GM18870 (cell line): ENCODE results near the gene LRMDA.
A peak's percentile ranks its signal among the peaks of the same experiment; 100 is the strongest.

Source experiments
- ATAC-seq: cut with Tn5 transposase; IDR thresholded peaks from one replicate; pipeline ENCODE4 v1.9.1; 2021; ENCODE audit warnings: moderate library complexity; ENCODE audit not compliant: unreplicated experiment

Gene LRMDA

DNA sequence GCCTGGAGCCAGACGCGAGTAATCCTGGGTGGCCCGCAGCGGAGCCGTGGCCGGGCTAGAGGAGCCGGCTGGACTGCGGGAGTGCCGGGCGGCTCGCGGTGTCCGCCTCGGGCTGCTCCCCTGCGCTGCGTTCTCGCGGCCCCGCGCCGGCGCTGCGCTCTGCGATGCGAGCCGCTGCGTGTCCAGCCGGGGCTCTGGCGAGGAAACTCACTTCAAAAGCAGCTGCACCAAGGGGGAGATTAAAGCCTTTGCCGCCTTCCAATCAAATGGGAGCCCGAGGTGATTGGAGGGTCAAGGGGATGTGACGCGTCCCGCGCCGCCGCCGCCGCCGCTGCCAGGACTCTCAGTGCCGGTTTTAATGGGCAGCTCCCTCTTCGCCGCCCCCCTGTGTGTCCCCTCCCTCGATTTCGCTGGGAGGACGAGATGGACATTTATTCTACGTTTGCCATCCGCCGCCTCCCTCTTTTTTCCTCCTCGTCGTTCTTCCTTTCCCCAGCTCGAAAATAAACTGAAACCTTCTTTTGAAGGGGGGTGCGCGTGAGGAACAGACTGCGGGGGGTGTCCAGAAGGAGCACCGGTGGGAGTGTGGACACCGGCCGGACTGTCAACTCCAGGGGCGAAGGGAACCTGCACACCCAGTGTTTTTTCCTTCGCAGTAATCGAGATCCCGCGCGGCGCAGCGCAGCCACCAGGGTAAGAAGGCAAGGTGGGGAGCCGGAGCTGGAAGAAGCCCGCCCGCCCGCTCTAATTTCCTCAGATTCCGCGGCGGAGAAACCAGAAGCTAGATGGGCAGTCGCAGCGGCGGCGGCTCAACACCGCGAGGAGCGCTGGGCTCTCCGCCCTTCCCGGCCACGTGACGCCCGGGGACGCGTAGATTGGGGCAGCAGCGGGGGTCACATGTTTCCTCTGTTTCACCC, 29.6 kb upstream of the LRMDA start, which contains the start of gene ZNF503:
Gene ZNF503, minus strand, starts transcription at position 196 of the 917 bp plus-strand sequence. CDS start 345 bp downstream, outside the sequence.
- ATAC-seq, result peak; percentile 54

DNA sequence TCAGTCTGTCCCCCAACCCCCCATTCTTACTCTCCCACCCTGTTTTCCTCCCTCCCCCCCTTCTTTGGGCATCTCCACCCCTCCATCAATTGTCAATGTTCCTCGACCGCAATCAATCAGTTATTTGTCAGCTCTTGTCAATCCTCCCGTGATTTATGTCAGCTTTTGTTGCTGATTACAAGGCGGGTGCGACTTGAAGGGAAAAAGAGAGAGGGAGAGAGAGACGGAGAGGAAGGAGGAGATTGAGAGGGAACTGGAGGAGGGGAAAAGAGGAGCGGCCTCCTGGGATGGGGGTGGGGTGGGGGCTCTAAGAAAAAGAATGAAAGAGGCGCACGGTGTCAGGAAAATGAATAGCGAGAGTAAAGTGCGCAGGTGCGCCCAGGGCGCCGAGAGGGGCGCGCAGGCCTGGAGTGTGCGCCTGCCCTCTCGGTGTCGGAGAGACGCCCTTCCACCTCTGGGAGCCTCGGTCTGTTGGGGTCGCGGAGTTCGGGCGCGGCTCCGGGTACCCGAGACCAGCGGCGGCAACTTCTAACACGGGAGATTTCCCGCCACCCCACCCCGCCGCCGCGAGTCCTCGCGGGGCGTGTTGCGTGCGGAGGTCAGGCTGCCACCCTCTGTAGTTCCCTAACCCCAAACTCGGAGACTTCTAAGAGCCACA, 28.8 kb upstream of the LRMDA start:
- ATAC-seq, result no peak

DNA sequence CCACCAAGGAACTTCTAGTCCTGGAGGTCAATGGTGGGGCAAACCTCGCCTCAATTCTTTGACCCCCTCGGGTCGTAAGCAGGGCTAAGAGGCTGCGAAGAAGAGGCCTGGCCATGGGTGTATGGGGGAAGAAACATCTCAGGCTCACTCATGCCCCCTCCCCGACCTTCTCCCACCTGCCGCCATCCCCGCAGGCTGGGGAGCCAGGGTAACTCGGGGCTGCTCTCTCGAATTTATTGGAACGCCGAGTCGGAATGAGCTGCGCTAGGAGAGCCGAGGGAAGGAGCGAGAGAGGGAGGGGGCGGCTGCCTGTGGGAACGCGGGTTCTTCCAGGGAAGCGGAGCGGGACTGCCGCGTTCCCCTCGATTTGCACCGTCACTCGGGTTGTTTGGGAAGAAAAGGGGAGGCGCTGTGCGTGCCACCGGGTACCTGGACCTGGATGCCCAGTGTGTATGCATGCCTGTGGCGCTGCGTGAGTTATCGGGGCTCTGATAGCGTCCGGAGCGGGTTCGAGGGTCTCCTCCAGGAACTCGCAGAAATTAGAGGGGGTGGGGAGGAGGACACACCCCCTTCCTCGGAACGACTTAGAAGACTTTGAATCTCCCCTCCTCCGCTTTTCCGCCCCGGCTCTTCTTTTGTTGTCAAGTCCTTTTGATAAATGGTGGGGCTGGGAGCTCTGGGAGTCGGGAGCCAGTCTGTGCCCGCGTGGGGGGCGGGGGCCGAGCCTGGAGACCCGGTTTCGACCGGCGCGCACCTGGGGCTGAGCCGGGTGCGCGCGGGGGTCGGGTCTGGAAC, 28.1 kb upstream of the LRMDA start:
- no peak for ATAC-seq

DNA sequence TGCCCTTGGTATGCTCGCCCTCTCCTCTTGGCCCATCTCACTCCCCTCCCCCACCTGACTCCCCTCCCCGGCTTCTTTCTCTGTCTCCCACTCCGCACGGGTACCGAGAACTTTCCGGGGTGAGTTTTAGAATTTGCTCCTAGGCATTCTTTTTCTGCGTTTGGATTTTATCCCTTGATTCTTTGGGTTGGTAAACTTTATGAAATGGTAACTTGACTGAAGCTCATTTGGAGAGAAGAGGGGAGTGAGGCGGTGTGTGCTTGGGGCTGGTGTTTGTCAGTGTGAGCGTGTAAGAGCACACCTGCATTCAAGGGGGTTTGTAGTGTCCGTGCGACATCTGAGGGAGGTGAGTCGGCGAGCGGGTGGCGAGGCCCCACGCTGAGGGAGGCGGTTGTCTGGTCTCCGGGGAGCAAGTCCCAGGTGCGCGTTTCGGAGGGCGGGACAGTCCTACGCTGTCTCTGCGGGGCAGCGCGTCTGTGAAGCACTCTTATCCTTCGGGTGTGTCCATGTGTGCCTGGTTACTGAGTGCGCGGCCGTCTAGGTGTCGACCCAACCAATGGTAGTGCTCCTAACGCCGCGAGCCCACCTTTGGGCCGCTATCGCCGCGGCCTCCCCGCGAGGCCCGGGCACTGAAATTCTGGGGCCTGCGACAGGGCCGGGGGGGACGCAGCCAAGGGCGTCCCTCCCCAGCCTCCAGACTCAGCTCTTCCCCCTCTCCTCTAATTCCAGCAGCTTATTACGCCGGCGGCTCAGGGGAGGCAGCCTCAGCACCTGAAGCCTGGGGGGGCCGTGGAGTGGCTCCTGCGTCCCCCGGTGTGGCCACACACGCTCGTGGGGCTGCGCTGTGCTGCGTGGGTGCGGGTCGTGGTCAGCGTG, 27.2 kb upstream of the LRMDA start:
- no peak for ATAC-seq

DNA sequence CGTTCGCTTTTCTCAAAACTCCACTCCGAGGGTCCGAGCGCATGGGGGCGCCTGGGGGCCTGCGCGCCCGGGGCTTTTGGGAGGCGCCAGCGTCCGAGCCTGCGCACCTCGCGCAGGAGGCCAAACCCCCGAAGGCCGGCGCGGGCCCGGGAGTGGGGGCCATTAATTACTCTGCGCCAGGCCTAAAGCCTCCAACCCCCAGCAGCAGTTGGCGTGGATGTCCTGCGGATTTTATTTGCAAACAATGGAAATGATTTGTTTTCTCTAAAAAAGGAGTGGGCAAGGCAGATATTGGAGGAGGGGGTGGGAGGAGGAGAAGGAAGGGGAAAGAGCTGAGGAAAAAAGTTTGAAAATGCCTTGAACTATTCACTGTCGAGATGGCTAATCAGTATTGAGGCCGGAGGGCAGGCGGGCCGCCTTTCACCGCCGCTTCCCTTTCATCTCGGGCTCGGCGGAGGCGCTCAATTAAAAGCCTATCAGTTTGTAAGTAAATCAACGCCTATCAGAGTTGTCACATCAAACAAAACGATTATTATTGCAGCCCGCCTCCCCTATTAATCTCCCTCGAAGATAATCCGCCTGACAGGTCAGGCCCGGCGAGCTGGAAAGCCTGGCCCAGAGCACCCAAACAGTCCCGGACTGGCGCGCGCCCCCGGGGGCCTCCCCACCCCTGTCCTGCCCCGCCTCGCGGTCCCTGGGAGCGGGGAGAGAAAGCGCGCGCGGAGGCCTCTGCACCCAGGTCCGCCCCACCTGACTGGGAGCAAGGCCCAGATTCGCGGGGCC, 26.4 kb upstream of the LRMDA start:
- ATAC-seq, result no peak

DNA sequence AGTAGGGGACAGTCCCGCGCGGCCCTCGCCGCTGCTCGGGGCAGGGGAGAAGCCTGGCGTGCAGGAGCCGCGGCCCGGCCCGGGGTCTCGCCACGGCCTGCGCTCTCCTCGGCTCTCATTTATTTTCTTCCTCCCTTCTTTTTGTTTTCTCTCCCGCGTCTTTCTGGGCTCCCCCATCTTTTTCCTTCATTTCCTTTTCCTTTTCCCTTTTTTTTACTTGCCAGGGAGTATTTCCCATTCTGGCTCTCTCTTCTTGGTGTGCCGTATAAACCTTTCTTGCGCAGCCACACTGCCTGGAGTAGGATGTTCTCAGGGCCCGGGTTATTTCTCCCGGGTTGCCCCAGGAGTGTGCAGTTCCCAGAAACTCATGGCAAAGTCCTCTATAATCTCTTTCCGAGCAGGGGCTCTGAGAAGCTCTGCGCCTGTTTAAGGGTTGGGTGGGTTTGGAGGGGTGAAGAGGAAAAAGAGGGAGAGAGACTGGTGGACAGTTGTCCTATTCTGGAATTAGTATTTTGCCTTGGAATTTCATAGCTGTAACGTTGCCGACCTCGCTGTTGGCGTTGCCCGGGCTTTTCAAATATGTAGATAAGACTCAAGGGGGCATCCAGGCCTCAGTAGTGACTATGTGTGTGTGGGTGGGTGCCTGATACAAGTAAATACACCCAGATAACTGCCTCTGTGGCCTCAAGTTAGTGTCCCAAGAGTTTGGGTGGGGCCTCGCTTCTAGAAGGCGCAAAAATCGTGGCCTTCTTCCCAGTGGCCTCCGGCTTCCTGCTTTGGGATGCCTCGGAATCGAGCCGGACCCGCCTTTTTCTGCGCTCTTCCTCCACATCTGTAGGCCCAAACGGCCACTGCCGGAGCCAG, 25.6 kb upstream of the LRMDA start:
- no peak for ATAC-seq

DNA sequence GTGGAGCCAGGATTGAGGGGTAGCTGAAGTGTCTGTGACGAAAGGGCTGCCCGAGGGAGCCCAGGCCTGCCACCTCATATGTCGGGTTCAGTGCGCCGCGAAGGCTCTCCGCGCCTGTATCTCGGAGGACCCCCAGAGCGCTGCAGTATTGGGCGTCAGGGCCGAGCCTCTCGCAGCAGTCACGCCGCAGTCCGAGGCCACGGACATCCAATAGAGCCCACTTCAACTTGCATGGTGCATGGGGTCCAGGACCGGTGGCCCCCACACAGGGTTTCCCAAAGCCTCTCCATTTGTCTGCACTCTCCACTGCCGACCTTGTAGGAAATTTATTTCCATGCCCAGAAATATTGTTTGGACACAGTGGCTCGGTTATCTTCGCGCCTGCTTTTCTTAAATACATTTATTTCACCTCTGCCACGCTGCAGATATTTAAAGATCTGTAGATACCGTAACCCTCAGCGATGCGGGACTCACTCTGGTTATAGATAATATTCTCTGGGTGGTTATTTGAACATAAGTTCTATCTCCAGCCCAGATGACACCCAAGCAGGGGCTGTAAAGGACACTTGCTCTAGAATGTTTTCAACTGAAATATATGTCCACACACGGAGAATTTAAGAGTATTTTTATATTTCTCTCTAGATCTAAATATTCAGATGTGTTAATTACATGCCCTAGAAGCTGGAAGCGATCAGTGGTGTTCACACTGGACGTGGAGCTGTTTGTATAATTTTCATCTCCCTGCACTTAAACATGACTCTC, 24.8 kb upstream of the LRMDA start:
- ATAC-seq, result no peak

DNA sequence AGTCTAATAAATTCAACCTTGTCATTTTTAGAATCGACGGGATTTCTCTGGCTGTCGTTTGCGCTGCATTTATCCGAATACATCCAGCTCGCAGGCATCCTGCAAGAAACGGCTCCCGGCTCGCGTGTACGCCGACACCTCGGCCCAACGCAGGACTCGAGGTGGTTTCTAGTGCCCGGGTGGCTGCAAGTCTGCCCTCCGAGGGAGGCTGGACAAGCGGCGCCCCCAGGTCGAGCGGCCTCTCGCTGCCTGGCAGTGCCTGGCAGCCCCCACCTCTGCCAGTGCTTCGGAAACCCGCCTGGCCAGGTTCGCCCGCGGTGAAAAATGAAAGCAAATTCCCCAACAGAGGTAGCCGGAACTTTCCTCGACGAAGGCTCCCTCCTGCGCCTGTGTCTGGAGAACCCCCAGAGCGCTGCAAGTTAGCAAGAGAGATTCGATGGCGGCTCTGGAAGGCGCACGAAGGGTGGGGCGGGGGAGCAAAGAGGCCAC, 24.2 kb upstream of the LRMDA start:
- no peak for ATAC-seq

DNA sequence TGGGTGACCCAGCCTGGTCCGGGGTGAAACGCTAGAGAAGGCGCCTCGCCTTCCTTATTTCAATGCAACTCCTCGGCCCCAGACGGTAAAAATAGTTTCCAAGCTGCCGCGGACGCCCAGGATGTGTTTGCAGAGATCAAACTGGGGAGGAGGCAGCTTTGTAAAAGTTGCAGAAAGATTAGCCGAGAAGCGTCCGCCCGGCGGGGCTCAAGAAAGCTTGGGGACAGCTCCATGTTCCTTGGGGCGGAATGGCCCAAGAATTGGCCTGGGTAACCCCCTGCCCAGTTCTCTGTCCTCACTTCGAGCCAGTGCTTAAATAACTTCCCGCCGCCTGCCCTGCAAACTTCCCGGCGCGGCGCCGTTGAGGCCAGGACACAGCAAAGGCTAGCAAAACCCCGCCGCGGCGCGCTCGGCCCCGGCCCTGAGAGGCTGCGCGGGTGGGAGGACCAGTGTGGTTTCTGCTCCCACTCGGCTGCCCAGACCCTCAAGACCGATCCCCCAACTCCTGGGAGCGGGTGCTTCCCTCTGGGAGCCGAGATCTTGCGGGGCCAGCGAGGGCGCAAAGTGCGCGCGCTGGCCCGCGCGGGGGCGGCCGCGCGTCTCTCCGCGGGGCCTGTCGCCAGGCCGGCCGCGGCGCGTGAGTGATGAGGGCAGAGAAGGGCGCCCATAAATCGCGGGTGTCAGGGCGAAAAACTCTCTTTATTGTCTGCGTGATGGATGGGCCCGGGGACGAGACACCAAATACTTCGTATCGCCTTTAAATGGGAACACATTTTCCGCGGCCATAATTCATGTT, 23.5 kb upstream of the LRMDA start:
- no peak for ATAC-seq

DNA sequence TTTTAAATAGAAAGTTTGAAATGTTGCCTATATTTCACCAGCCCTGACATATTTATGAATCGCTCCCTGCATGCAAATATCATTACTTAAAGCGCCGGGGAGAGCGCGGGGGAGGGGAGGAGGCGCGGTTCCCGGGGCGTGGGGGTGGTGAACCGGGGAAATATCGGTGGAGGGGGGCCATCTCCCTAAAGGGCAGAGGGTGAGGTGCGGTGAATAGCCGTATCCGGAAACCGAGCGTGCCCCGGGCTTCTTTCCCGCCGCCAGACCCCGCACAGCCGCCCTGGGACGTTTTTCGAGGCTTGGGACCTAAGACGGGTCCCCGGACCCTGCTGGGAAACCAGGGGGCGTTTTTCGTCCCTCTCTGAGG, 22.9 kb upstream of the LRMDA start:
- ATAC-seq, result no peak

DNA sequence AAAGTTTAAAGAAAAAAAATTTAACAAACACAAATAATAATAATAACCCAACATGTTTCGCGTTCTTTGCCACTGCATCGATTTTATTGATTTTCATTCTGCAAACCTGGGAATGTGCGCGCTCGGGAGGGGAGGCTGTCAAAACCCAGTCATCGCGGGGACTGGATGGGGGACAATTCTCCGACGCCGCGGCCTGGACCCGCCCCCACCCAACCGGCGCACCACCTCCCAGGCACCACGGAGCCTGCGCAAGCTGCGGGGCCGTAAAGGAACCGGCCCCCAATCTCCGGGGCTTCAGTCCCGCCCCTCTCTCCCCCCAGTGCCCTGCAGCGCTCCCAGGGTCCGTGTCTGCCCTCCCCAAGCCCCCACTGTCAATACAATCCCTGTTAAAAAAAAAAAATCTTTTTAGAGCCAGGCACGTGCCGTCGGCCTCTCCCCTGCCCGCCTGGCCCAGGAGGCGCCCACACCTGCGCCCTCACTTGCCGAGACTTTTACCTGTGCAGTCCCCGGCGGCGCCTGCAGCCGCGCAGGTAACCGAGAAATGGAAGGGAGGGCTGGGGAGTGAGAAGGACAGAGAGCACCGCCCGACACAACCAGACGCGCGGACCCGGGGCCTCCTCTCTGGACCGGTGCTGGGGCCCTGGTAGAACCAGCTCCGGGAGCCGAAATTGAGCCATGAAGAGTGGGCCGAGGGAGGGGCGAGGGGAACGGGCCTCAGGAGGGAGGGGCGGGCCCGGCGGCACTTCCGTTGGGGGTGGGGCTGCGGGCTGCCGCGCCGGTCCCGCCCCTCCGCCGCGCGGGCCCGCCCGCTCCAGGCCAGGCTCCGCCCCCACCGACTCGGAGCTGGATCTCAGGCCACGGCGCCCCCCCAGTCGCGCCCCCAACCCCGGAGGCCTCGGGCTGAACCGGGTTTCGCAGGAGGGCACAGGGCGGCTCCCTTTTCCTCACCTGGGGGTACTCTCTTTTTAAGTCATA, 22.2 kb upstream of the LRMDA start:
- no peak for ATAC-seq

DNA sequence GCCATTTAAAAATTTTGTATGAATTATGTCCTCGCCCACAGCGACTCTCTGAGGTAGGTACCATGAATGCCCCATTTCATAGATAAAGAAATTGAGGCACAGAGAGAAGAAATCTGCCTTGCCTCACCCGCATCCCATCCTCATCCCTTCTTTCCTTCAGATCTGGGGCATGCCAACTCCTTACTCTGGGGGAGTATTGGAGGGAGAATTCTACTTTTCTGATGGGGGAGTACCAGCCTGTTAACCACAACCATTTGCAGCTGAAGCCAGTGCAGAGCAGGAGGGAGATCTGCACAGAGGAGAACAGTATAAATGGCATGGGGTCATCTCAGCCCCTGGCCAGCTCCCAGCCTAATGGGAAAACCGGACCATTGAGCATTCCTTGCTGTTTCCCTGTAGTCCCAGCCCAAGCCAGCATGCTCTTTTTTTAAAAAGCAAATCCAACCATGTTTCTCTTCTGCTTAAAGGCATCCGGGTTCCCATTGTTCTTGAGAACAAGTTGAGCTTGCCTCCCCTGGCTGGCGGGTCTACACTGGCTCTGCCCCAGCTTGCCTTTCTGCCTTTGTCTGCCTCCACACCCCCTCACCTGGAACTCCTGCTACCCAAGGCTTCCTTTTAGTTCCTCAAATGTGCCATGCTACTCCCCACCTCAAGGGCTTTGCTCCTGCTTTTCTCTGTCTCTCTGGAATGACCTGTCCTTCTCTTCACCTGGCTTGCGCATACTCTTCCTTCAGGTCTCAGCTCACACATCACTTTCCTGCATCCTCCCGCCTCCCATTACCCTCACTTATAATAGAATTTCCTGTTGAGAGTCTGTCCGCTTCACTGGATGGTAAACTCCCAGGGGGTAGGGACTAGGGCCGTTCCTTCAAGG, 21.1 kb upstream of the LRMDA start:
- no peak for ATAC-seq

DNA sequence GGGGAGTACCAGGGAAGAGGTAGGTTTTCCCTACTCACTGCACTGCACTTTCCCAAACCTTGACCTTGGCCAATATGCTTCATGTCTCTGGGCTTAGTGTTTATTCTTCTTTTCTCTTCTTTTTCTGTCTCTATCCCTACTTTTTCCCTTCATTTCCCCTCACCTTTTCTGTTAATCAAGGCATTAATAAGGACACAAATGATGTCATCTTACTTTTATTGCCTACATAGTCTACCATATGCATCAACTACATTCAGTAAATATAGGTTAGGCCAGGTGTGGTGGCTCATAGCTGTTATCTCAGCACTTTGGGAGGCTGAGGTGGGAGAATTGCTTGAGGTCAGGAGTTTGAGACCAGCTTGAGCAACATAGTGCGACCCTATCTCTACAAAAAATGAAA, 16.9 kb upstream of the LRMDA start:
- no peak for ATAC-seq

DNA sequence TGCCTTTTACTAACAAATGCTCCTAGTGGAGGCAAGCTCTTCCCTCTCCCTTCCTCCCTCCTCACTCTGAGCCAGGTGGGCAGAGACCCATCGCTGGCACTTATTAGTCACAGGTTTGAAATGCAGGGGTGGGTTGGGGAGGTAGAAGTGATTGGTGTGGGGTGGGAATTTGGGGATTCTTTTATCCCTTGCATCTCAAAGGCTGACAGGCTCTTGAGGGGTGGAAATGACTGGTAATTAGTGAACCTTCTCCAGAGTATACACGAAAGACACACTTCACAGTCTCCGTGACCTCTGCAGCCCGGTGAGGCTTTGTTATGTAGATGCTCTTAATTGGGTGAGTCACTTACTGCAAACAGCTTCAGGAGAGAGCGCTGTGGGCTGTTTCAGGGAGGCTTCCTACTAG, 13.9 kb upstream of the LRMDA start:
- no peak for ATAC-seq

DNA sequence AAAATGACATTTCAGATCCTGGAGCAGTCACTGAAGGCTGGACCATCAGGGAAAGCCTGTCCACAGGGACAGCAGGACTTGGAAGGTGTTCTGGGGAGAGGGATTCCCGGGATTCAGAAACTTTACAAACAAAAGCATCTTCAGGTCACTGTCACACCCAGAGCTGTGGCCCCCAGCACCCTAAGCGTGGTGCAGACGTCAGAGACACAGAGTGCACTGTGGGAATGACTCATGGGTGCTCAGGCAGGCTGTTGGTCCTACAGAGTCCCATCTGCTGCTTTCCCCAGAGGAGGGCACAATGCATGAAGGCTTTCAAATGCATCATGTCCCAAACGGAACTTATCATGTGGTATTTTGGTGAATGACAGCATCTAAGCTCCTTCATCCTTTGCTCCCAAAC, 13.1 kb upstream of the LRMDA start:
- no peak for ATAC-seq
